ENCODE results near the gene MYDGF. TPM values are rescaled to one million over a fixed set of nuclear protein-coding genes. Genes with fewer than 3 reads are reported as not detected.

The MYDGF gene
- total and polyA plus RNA-seq, 3 experiments from 2014 or later: 83.2 to 146 (median 88.6) TPM

GRCh38 chr19:4642625-4643024 is 27.5 kb downstream of the MYDGF start:
- H3K27ac Mint-ChIP-seq: peak overlapping the region in 3 of 8 donors; percentile 33 to 57 (median 50)
- Histone ChIP-seq H3K27ac (ENCODE audit: low read depth, low read length) (no peak overlapping the region), H3K4me3 (ENCODE audit: low read length) (no peak overlapping the region), H3K36me3 (ENCODE audit: insufficient read depth, low read length) (no peaks in the 10 kb centered on the region), H3K27me3 (ENCODE audit: insufficient read depth, low read length, poor library complexity, severe bottlenecking) (no peaks in the 10 kb centered on the region), H3K4me1 (ENCODE audit: insufficient read depth, low read length) (peaks cover 35% of the 10 kb centered on the region), H3K9me3 (ENCODE audit: low read length) (no peaks in the 10 kb centered on the region)
- no peak for DNase-seq
- peaks cover 0 to 11% (median 0%) of the 10 kb centered on the region in 3 donors for H3K36me3 Mint-ChIP-seq
- no peaks in the 10 kb centered on the region for H3K27me3 Mint-ChIP-seq
- no peak overlapping the region for H3K4me3 Mint-ChIP-seq
- H3K4me1 Mint-ChIP-seq: peaks cover 21 to 26% (median 22%) of the 10 kb centered on the region in 3 donors
- POLR2A ChIA-PET: no interaction called here
- CTCF ChIA-PET: no interaction called here
- no peaks in the 10 kb centered on the region for H3K9me3 Mint-ChIP-seq

GRCh38 chr19:4641132-4641531 is 29.0 kb downstream of the MYDGF start:
- H3K9me3 Mint-ChIP-seq: no peaks in the 10 kb centered on the region
- H3K4me3 Mint-ChIP-seq: peak overlapping the region in 5 of 7 donors; percentile 28 to 76 (median 47)
- H3K27ac Mint-ChIP-seq: peak overlapping the region in 2 of 8 donors; percentile 43 to 68
- Histone ChIP-seq H3K9me3 (ENCODE audit: low read length) (no peaks in the 10 kb centered on the region), H3K27ac (ENCODE audit: low read depth, low read length) (no peak overlapping the region), H3K4me3 (ENCODE audit: low read length) (no peak overlapping the region), H3K27me3 (ENCODE audit: insufficient read depth, low read length, poor library complexity, severe bottlenecking) (no peaks in the 10 kb centered on the region), H3K36me3 (ENCODE audit: insufficient read depth, low read length) (no peaks in the 10 kb centered on the region), H3K4me1 (ENCODE audit: insufficient read depth, low read length) (peaks cover 48% of the 10 kb centered on the region)
- peaks cover 0 to 4% (median 0%) of the 10 kb centered on the region in 3 donors for H3K36me3 Mint-ChIP-seq
- no peaks in the 10 kb centered on the region for H3K27me3 Mint-ChIP-seq
- POLR2A ChIA-PET: no interaction called here
- CTCF ChIA-PET: interaction anchor here (0.9 kb wide), 1 partner anchor 150 kb away, joined by 3 read pairs; no protein-coding TSS in a partner anchor
- no peak for DNase-seq
- peaks cover 16 to 34% (median 25%) of the 10 kb centered on the region in 3 donors for H3K4me1 Mint-ChIP-seq

- Histone ChIP-seq H3K27me3 (ENCODE audit: insufficient read depth, low read length, poor library complexity, severe bottlenecking) (no peaks in the 10 kb centered on the region), H3K9me3 (ENCODE audit: low read length) (no peaks in the 10 kb centered on the region), H3K4me1 (ENCODE audit: insufficient read depth, low read length) (peaks cover 54% of the 10 kb centered on the region), H3K4me3 (ENCODE audit: low read length) (peak overlapping the region; percentile 93), H3K27ac (ENCODE audit: low read depth, low read length) (no peak overlapping the region), H3K36me3 (ENCODE audit: insufficient read depth, low read length) (no peaks in the 10 kb centered on the region)
- Mint-ChIP-seq H3K4me3 (peak overlapping the region; percentile 85 to 95 (median 94)), H3K36me3 (peaks cover 0 to 1% (median 0%) of the 10 kb centered on the region in 3 donors), H3K4me1 (peaks cover 16 to 36% (median 25%) of the 10 kb centered on the region in 3 donors), H3K9me3 (no peaks in the 10 kb centered on the region), H3K27ac (peak overlapping the region in 7 of 8 donors; percentile 66 to 96 (median 93)), H3K27me3 (no peaks in the 10 kb centered on the region)
- CTCF ChIA-PET: interaction anchor here (1.5 kb wide), 1 partner anchor 64 kb away, joined by 4 read pairs; no protein-coding TSS in a partner anchor
- POLR2A ChIA-PET: interaction anchor here (1.1 kb wide), 1 partner anchor 84 kb away, joined by 3 read pairs; the partner anchor contains the start of gene DPP9
- peak in 1 of 5 donors; percentile 19 for DNase-seq
Measured at GRCh38 chr19:4640247-4641000, 29.7 kb downstream of the MYDGF start.

GRCh38 chr19:4639531-4640246 is 30.5 kb downstream of the MYDGF start:
- H3K4me1 Mint-ChIP-seq: peaks cover 16 to 36% (median 25%) of the 10 kb centered on the region in 3 donors
- H3K36me3 ChIP-seq (ENCODE audit: insufficient read depth, low read length): no peaks in the 10 kb centered on the region
- H3K9me3 Mint-ChIP-seq: no peaks in the 10 kb centered on the region
- peak overlapping the region; percentile 85 to 95 (median 94) for H3K4me3 Mint-ChIP-seq
- peaks cover 54% of the 10 kb centered on the region for H3K4me1 ChIP-seq (ENCODE audit: insufficient read depth, low read length)
- H3K27me3 ChIP-seq (ENCODE audit: insufficient read depth, low read length, poor library complexity, severe bottlenecking): no peaks in the 10 kb centered on the region
- ChIA-PET CTCF (interaction anchor here (1.5 kb wide), 1 partner anchor 63 kb away, joined by 4 read pairs; no protein-coding TSS in a partner anchor), POLR2A (interaction anchor here (1.1 kb wide), 1 partner anchor 85 kb away, joined by 3 read pairs; the partner anchor contains the start of gene DPP9)
- no peaks in the 10 kb centered on the region for H3K27me3 Mint-ChIP-seq
- DNase-seq: no peak
- no peaks in the 10 kb centered on the region for H3K9me3 ChIP-seq (ENCODE audit: low read length)
- peak overlapping the region; percentile 66 to 98 (median 92) for H3K27ac Mint-ChIP-seq
- peaks cover 0 to 1% (median 0%) of the 10 kb centered on the region in 3 donors for H3K36me3 Mint-ChIP-seq
- H3K27ac ChIP-seq (ENCODE audit: low read depth, low read length): peak overlapping the region; percentile 70
- peak overlapping the region; percentile 93 for H3K4me3 ChIP-seq (ENCODE audit: low read length)

- peak within 1 kb of the TSS; percentile 85 to 95 (median 94) for H3K4me3 Mint-ChIP-seq
- CTCF ChIA-PET: interaction anchor here (1.5 to 3.4 kb wide), 2 partner anchors 62 kb away, joined by 4 to 44 read pairs; no protein-coding TSS in a partner anchor
- H3K27ac Mint-ChIP-seq: peak within 1 kb of the TSS; percentile 93 to 100 (median 99)
- peaks cover 54% of the 10 kb centered on the region for H3K4me1 ChIP-seq (ENCODE audit: insufficient read depth, low read length)
- H3K27ac ChIP-seq (ENCODE audit: low read depth, low read length): peak within 1 kb of the TSS; percentile 82
- no peaks in the 10 kb centered on the region for H3K36me3 ChIP-seq (ENCODE audit: insufficient read depth, low read length)
- H3K4me3 ChIP-seq (ENCODE audit: low read length): peak within 1 kb of the TSS; percentile 93
- peaks cover 0 to 1% (median 0%) of the 10 kb centered on the region in 3 donors for H3K36me3 Mint-ChIP-seq
- no peaks in the 10 kb centered on the region for H3K9me3 Mint-ChIP-seq
- POLR2A ChIA-PET: interaction anchor here (1.0 to 1.1 kb wide), 2 partner anchors 85 to 392 kb away, joined by 3 read pairs; partner anchors contain the start of gene DPP9
- DNase-seq: peak; percentile 98 to 99 (median 99)
- peaks cover 16 to 36% (median 25%) of the 10 kb centered on the region in 3 donors for H3K4me1 Mint-ChIP-seq
- no peaks in the 10 kb centered on the region for H3K9me3 ChIP-seq (ENCODE audit: low read length)
- H3K27me3 ChIP-seq (ENCODE audit: insufficient read depth, low read length, poor library complexity, severe bottlenecking): no peaks in the 10 kb centered on the region
- H3K27me3 Mint-ChIP-seq: no peaks in the 10 kb centered on the region
Measured at GRCh38 chr19:4638828-4639530, 31.2 kb downstream of the MYDGF start, which contains the start of gene TNFAIP8L1. Gene TNFAIP8L1 (plus strand): TSS chr19:4639516. CDS start chr19:4651870, 12,354 bp downstream.

- no peak for DNase-seq
- Mint-ChIP-seq H3K4me1 (peaks cover 18 to 38% (median 26%) of the 10 kb centered on the region in 3 donors), H3K4me3 (peak overlapping the region in 4 of 7 donors; percentile 27 to 90 (median 82)), H3K9me3 (no peaks in the 10 kb centered on the region), H3K36me3 (peaks cover 0 to 1% (median 0%) of the 10 kb centered on the region in 3 donors), H3K27me3 (peaks cover 0 to under 1% of the 10 kb centered on the region in 2 donors), H3K27ac (peak overlapping the region in 7 of 8 donors; percentile 93 to 100 (median 99))
- peak overlapping the region; percentile 65 for H3K4me3 ChIP-seq (ENCODE audit: low read length)
- no peaks in the 10 kb centered on the region for H3K36me3 ChIP-seq (ENCODE audit: insufficient read depth, low read length)
- POLR2A ChIA-PET: interaction anchor here (1.0 kb wide), 1 partner anchor 392 kb away, joined by 3 read pairs; no protein-coding TSS in a partner anchor
- no peaks in the 10 kb centered on the region for H3K27me3 ChIP-seq (ENCODE audit: insufficient read depth, low read length, poor library complexity, severe bottlenecking)
- CTCF ChIA-PET: interaction anchor here (3.4 kb wide), 1 partner anchor 61 kb away, joined by 44 read pairs; no protein-coding TSS in a partner anchor
- H3K4me1 ChIP-seq (ENCODE audit: insufficient read depth, low read length): peaks cover 54% of the 10 kb centered on the region
- H3K9me3 ChIP-seq (ENCODE audit: low read length): no peaks in the 10 kb centered on the region
- H3K27ac ChIP-seq (ENCODE audit: low read depth, low read length): peak overlapping the region; percentile 82
Measured at GRCh38 chr19:4638317-4638716, 31.8 kb downstream of the MYDGF start.

GRCh38 chr19:4636761-4637160 is 33.4 kb downstream of the MYDGF start:
- CTCF ChIA-PET: interaction anchor here (0.5 to 3.4 kb wide), 29 partner anchors 9 to 1549 kb away, joined by 3 to 44 read pairs (median 5); partner anchors contain the start of genes MYDGF and YJU2
- Mint-ChIP-seq H3K27me3 (peaks cover 4 to 5% of the 10 kb centered on the region in 2 donors), H3K9me3 (no peaks in the 10 kb centered on the region)

More at GRCh38 chr19:4636761-4637160, 33.4 kb downstream of the MYDGF start:
- Mint-ChIP-seq H3K27ac (peak overlapping the region in 4 of 8 donors; percentile 8 to 75 (median 69)), H3K4me3 (peak overlapping the region in 4 of 7 donors; percentile 34 to 46 (median 43)), H3K4me1 (peaks cover 20 to 39% (median 28%) of the 10 kb centered on the region in 3 donors), H3K36me3 (peaks cover 0 to 1% (median 0%) of the 10 kb centered on the region in 3 donors)
- peak overlapping the region; percentile 12 for H3K4me3 ChIP-seq (ENCODE audit: low read length)
- peak overlapping the region; percentile 0 for H3K27ac ChIP-seq (ENCODE audit: low read depth, low read length)
- POLR2A ChIA-PET: no interaction called here
- H3K36me3 ChIP-seq (ENCODE audit: insufficient read depth, low read length): no peaks in the 10 kb centered on the region
- H3K9me3 ChIP-seq (ENCODE audit: low read length): no peaks in the 10 kb centered on the region
- no peak for DNase-seq
- peaks cover 51% of the 10 kb centered on the region for H3K4me1 ChIP-seq (ENCODE audit: insufficient read depth, low read length)
- H3K27me3 ChIP-seq (ENCODE audit: insufficient read depth, low read length, poor library complexity, severe bottlenecking): no peaks in the 10 kb centered on the region

Data from CD8-positive, alpha-beta memory T cell (primary cell).